Astrocyte of the cerebellum (primary cell): Measurements from ENCODE around the gene GLIPR2.

Experiments
- DNase-seq: peaks from one replicate; pipeline ENCODE4 v3.0.0-alpha.2; 2011; ENCODE audit warnings: low read depth
- H3K4me3 ChIP-seq: 2 replicates; pipeline ENCODE4 v1.5.1; 2011; ENCODE audit warnings: mild to moderate bottlenecking, low read depth, low read length, moderate library complexity
- in situ Hi-C: cut with HindIII; loops from 2 replicates; pipeline ENCODE4 v1.10.0; 2017; ENCODE audit warnings: low sequenced_read_pairs
- TF ChIP-seq, protein P1 (sequence below): IDR thresholded peaks from 2 replicates; pipeline ENCODE4 v1.5.1; 2012; ENCODE audit warnings: low read length, low read depth, moderate library complexity, mild to moderate bottlenecking; ENCODE audit errors: missing control alignments

GLIPR2 gene

DNA sequence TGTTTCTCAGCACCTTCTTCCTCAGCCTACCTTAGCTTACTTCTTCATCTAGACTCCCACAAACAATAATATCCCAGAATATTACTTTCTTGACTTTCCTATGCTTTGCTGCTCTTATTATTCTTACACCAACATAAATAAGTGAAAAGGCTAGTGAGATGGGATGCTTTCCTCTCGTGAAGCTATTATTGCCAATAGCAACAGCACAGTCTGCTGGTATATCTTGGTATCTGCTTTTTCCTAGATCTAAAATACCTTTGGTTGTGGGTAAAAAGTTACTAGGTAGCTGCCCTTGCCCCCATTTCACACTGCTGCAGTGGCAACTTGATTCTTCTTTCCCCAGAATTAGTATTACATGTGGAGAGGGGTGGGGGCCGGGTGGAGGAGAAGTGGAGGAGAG, 26.1 kb upstream of the GLIPR2 start:
- TF ChIP-seq, protein P1, sequence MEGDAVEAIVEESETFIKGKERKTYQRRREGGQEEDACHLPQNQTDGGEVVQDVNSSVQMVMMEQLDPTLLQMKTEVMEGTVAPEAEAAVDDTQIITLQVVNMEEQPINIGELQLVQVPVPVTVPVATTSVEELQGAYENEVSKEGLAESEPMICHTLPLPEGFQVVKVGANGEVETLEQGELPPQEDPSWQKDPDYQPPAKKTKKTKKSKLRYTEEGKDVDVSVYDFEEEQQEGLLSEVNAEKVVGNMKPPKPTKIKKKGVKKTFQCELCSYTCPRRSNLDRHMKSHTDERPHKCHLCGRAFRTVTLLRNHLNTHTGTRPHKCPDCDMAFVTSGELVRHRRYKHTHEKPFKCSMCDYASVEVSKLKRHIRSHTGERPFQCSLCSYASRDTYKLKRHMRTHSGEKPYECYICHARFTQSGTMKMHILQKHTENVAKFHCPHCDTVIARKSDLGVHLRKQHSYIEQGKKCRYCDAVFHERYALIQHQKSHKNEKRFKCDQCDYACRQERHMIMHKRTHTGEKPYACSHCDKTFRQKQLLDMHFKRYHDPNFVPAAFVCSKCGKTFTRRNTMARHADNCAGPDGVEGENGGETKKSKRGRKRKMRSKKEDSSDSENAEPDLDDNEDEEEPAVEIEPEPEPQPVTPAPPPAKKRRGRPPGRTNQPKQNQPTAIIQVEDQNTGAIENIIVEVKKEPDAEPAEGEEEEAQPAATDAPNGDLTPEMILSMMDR = peak; percentile 43
- no peak overlapping the region for H3K4me3 ChIP-seq
- in situ Hi-C loops = no loop called here
- no peak for DNase-seq

DNA sequence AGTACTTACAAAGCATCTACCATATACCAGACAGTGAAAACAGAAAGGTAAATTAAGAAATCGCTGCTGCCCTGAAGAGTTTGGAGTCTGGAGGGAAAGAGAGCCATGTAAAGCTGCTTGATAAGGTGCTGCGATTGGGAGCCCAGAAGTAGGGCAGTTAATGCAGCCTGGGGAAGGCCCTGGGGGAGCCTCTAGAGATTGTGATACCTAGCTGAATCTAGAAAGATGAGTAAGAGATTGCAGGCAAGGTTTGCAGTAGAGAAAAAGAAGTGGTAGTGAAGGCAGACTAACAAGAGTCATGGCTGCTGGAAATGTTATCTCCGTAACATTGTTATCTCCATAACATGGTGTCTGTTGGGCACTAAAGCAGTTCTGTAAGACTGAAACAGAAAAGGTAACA, 24.0 kb upstream of the GLIPR2 start:
- in situ Hi-C loops = no loop called here
- TF ChIP-seq, protein P1 = no peak
- H3K4me3 ChIP-seq = no peak overlapping the region
- no peak for DNase-seq

DNA sequence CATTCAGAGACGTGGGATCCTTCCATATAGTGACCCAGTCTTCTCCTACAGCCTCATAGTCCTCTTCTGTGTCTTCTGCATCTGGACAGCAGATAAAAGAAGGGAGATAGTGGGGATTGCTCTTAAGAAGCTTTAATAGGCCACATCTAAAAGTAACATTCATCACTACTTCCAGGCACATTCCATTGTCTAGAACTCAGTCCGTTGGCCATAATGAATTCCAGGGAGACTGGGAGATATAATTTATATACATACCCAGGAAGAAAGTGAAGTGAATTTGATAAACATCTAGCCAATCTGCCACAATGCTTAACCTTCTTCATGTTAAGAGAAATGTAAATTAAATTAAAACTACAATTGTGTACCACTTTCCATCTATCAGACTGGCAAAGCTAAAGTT, 22.5 kb upstream of the GLIPR2 start:
- no peak for DNase-seq
- in situ Hi-C loops = no loop called here
- TF ChIP-seq, protein P1 = no peak
- H3K4me3 ChIP-seq = no peak overlapping the region

DNA sequence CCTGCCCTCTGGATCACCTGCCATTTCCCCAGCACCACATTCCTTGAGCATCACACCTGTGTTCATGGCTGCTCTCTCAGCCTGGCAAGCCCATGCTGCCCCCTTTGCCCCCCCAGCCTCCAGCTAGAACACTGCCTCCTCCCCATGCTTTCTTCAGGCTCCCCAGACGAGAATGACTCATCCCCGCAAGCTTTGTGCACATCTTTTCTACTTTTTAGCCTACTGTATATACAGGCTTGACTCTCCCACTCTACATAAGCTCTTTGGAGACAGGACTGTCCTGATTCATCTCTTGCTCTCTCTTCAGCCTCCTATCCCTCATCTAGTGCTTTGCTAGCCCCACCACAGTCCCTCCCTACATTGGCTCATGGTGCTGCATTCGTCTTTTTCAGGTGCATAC, 19.9 kb upstream of the GLIPR2 start:
- no peak overlapping the region for H3K4me3 ChIP-seq
- TF ChIP-seq, protein P1 = no peak
- in situ Hi-C loops = no loop called here
- no peak for DNase-seq

DNA sequence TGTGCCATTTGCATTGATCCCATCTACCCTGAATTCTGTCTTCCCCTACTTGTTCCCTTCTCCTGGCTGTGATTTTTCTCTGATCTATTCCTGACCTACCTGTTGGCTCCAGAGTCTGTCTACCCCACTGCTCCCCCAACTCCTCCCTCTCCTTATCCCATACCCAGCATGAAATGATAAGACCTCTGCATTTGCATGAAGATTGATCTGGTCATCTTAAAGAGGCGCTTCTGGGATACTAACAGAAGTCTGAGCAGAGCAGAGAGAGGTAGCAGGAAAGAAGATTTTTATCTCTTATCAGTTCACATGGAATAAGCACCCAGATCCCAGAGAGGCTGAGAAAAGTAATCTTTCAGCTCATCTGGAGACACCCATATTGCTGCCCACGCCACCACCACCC, 18.3 kb upstream of the GLIPR2 start:
- H3K4me3 ChIP-seq = no peak overlapping the region
- in situ Hi-C loops = no loop called here

DNA sequence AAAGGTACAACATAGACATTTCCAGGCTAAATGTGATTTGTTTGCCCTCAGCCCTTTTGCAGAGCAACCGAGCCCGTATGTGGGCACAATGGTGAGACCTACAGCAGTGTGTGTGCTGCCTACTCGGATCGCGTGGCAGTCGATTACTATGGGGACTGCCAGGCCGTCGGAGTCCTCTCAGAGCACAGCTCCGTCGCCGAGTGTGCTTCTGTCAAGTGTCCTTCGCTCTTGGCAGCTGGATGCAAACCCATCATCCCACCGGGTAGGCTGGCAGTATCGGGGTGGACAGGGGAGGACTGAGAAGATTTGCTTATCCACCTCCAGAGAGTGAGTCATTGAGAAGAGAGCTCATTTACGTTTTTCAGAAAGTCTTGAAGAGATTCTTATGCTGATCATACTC, 17.8 kb upstream of the GLIPR2 start:
- in situ Hi-C loops = no loop called here
- TF ChIP-seq, protein P1 = no peak
- no peak overlapping the region for H3K4me3 ChIP-seq
- DNase-seq = no peak

More for the DNA sequence above, 18.3 kb upstream of the GLIPR2 start:
- TF ChIP-seq, protein P1 = no peak
- no peak for DNase-seq

DNA sequence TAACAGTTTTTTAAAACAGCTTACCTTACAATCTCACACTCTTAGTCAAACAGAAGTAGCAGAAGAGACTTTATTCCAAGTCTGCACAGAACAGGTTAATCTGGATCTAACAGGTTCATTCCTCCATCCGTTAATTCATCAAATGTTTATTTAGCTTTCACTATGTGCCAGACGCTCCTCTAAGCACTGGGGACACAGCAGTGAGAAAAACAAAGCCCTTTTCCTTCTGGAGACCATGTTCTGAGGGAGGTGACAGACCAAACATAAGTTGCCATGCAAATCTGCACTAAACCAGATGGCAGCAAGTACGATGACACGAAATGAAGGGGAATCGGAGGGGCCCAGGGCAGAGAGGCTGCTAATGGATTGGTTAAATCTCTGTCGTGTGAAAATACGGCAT, 17.1 kb upstream of the GLIPR2 start:
- in situ Hi-C loops = no loop called here

More for the DNA sequence above, 17.1 kb upstream of the GLIPR2 start:
- no peak overlapping the region for H3K4me3 ChIP-seq
- TF ChIP-seq, protein P1 = no peak
- no peak for DNase-seq
